Right lobe of liver (tissue), 4 donors: Measurements from ENCODE around the gene CLDND2.
A peak's percentile ranks its signal among the peaks of the same experiment; 100 is the strongest.

Source experiments
- CTCF ChIP-seq, 4 donors: fragments of 200-600 bp in 3 of 4; fragments of 450-650 bp in 1 of 4; IDR thresholded peaks; one replicate each; pipeline versions ENCODE4 v1.5.1 to v1.8.0; 2016 to 2022; ENCODE audit warnings: antibody characterized with exemption in 4 of 4, mild to moderate bottlenecking in 2 of 4
- POLR2A ChIP-seq: fragments of 450-650 bp; IDR thresholded peaks from one replicate; pipeline ENCODE4 v1.6.1; 2017; ENCODE audit warnings: antibody characterized with exemption, mild to moderate bottlenecking
- donor health status: DM: no; HTN: no; CAD: no.
- donor health status: DM: no; HTN: no; CAD: no.
- donor health status: DM: no; HTN: yes; CAD: no.

GRCh38 chr19:51364200-51365106 is 4.3 kb downstream of the CLDND2 start:
- TF ChIP-seq CTCF (IDR thresholded peaks at IDR 0.05): no peak
- TF ChIP-seq POLR2A: peak; percentile 54
